ENCODE measurements around the gene MORC2.

Gene MORC2

DNA sequence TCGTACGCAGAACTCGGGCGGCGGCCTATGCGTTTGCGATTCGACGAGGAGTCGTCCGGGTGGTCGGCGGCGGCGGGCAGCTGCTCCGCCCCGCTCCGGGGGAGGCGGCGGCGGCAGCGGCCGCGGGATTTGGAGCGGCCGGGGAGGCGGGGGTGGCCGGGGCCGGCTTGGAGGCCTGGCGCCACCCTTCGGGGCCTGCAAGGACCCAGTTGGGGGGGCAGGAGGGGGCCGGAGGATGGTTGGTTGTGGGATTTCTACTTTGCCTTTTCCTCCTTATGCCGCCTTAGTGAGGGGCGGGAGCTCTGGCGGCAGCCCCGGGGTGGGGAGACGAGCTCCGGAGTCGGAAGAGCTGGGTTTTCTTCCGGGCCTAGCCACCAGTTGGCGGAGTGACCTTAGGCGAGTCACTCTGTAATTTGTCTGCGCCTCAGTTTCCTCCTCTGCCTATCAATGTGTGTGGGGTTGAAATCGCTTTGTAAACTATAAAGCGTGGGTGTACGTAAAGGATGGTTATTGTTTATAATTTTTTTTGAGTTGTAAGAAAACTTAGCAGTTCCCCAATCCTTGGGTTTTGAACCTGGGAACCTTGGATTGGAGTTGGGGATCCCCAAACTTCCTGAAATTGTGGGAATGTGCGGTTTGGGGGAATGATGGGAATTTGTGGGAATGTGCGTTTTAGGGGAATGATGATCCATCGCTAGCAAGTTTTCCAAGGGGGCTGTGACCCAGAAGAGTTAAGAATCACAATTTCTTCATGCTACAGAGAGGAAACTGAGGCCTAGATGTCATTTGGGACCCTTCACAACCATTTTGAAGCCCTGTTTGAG is 1.2 kb upstream of the MORC2 start:
- ATAC-seq = peak; percentile 61
- Mint-ChIP-seq H3K36me3 (peaks cover 49% of the 10 kb centered on the region), H3K27me3 (no peaks in the 10 kb centered on the region), H3K4me3 (peak overlapping the region; percentile 89), H3K27ac (peak overlapping the region; percentile 85), H3K9me3 (peaks cover 6% of the 10 kb centered on the region), H3K4me1 (peaks cover 41% of the 10 kb centered on the region)

GRCh38 chr22:30968924-30969531 is 454 bp upstream of the MORC2 start, which contains the start of gene TUG1:
Gene TUG1, plus strand, starts transcription at chr22:30969265.
- H3K4me3 Mint-ChIP-seq = peak within 1 kb of the TSS; percentile 89
- H3K27me3 Mint-ChIP-seq = no peaks in the 10 kb centered on the region
- H3K9me3 Mint-ChIP-seq = peaks cover 3% of the 10 kb centered on the region
- H3K36me3 Mint-ChIP-seq = peaks cover 42% of the 10 kb centered on the region
- peak within 1 kb of the TSS; percentile 85 for H3K27ac Mint-ChIP-seq
- H3K4me1 Mint-ChIP-seq = peaks cover 49% of the 10 kb centered on the region
- peak; percentile 96 for ATAC-seq

DNA sequence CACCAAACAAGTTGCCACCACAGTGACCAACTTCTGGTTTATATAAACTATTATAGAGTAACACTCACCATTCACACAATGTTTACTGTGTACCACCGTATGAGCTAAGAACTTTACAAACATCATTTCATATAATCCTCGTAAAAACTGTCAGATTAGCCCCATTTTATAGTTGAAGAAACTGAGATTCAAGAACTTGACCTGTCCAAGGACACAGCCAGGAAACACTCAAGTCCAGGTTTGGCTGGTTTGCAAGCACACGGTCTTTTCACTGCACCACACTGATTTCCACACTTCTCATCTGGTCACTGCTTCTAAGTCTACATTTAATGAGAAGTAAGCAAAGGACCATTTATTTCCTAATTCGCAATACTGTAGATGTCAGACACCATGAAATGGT is 3.7 kb downstream of the MORC2 start:
- H3K27me3 Mint-ChIP-seq = no peaks in the 10 kb centered on the region
- H3K9me3 Mint-ChIP-seq = no peaks in the 10 kb centered on the region
- no peak overlapping the region for H3K27ac Mint-ChIP-seq
- no peak for ATAC-seq
- peaks cover 12% of the 10 kb centered on the region for H3K36me3 Mint-ChIP-seq
- H3K4me3 Mint-ChIP-seq = no peak overlapping the region
- peaks cover 24% of the 10 kb centered on the region for H3K4me1 Mint-ChIP-seq

- no peaks in the 10 kb centered on the region for H3K9me3 Mint-ChIP-seq
- no peaks in the 10 kb centered on the region for H3K4me1 Mint-ChIP-seq
- H3K36me3 Mint-ChIP-seq = peaks cover 32% of the 10 kb centered on the region
- no peaks in the 10 kb centered on the region for H3K27me3 Mint-ChIP-seq
- ATAC-seq = no peak
- H3K27ac Mint-ChIP-seq = no peak overlapping the region
- no peak overlapping the region for H3K4me3 Mint-ChIP-seq
Measured at GRCh38 chr22:30955153-30955552, 13.4 kb downstream of the MORC2 start.

GRCh38 chr22:30953206-30953605 is 15.4 kb downstream of the MORC2 start:
- Mint-ChIP-seq H3K27ac (no peak overlapping the region), H3K9me3 (no peaks in the 10 kb centered on the region), H3K4me3 (no peak overlapping the region), H3K27me3 (no peaks in the 10 kb centered on the region), H3K4me1 (no peaks in the 10 kb centered on the region), H3K36me3 (peaks cover 32% of the 10 kb centered on the region)
- ATAC-seq = no peak

- Mint-ChIP-seq H3K27me3 (no peaks in the 10 kb centered on the region), H3K36me3 (peaks cover 43% of the 10 kb centered on the region), H3K27ac (no peak overlapping the region), H3K9me3 (no peaks in the 10 kb centered on the region), H3K4me1 (no peaks in the 10 kb centered on the region), H3K4me3 (no peak overlapping the region)
- ATAC-seq = no peak
Measured at GRCh38 chr22:30949934-30950660, 18.5 kb downstream of the MORC2 start.

GRCh38 chr22:30948930-30949342 is 19.6 kb downstream of the MORC2 start:
- Mint-ChIP-seq H3K4me3 (no peak overlapping the region), H3K36me3 (peaks cover 54% of the 10 kb centered on the region), H3K9me3 (no peaks in the 10 kb centered on the region), H3K27me3 (no peaks in the 10 kb centered on the region), H3K4me1 (no peaks in the 10 kb centered on the region), H3K27ac (no peak overlapping the region)
- no peak for ATAC-seq

DNA sequence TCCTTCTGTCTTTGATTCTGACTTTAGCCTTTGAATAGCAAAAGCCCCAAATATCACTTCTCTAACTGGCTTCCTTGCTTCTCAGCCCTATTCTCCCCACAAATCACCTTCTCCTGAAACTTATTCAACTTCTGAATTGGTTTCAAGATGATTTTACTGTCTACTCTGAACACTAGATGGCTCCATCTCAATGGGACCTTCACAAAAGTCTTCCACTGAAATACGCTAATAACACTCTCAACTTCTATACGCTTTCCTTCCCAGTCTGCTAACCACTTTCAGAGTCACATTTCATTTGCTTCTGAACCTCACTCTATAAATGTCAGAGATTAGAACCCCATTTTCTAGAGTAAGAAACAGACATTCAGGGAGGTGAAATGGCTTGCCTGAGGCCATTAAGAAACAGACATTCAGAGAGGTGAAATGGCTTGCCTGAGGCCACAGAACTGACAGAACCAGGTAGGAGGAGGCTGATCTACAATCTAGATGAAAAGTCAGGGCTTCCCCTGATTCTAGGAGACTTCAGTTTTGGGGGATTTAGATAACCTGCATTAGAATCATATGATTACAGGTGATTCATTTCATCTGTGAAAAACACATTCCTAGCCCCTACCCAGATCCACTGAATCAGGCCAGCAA is 20.6 kb downstream of the MORC2 start:
- no peak overlapping the region for H3K4me3 Mint-ChIP-seq
- H3K4me1 Mint-ChIP-seq = no peaks in the 10 kb centered on the region
- no peak overlapping the region for H3K27ac Mint-ChIP-seq
- no peaks in the 10 kb centered on the region for H3K9me3 Mint-ChIP-seq
- H3K27me3 Mint-ChIP-seq = no peaks in the 10 kb centered on the region
- H3K36me3 Mint-ChIP-seq = peaks cover 59% of the 10 kb centered on the region
- ATAC-seq = no peak

GRCh38 chr22:30947173-30947815 is 21.3 kb downstream of the MORC2 start:
- peaks cover 56% of the 10 kb centered on the region for H3K36me3 Mint-ChIP-seq
- H3K27ac Mint-ChIP-seq = no peak overlapping the region
- no peak overlapping the region for H3K4me3 Mint-ChIP-seq
- no peak for ATAC-seq
- no peaks in the 10 kb centered on the region for H3K9me3 Mint-ChIP-seq
- H3K4me1 Mint-ChIP-seq = no peaks in the 10 kb centered on the region
- H3K27me3 Mint-ChIP-seq = no peaks in the 10 kb centered on the region

DNA sequence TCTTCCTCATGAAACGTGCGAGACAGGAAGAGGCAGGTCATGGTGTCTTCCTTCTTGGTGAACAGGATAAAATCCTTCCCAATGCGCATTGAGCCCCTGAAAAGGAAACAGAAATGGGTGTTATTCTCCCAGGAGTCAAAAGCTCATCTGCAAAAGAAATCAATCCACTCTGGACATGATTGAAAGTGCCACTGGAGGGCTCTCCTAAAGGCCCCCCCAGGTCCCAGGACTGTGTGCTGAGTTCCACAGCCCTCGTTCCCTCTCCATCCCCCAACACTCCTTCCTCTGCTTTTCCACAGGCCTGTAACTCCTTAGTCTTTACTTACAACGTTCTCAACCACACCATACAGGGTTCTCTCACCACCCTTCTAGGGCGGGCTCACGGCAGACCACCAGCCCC is 22.2 kb downstream of the MORC2 start:
- Mint-ChIP-seq H3K27ac (no peak overlapping the region), H3K36me3 (peaks cover 61% of the 10 kb centered on the region), H3K9me3 (no peaks in the 10 kb centered on the region), H3K27me3 (no peaks in the 10 kb centered on the region), H3K4me3 (no peak overlapping the region), H3K4me1 (no peaks in the 10 kb centered on the region)
- ATAC-seq = no peak

DNA sequence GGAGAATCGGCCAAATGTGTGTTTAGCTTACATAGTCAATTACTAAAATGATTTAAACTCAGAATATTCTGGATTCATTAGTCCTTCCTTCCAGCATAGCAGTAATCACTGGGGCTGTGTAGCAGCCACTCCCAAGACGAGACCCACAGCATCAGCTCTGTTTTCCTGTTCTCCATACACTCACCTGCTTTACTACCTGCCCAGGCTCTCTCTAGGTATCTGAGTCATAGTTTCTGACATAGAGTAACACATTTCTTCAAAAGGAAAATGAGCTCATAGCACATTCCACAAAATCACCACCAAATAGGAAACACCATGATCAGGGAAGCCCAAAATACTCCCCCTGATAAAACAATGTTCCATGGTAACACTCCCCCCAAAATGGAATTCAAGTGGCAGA is 22.9 kb downstream of the MORC2 start:
- Mint-ChIP-seq H3K27ac (no peak overlapping the region), H3K4me1 (no peaks in the 10 kb centered on the region), H3K36me3 (peaks cover 61% of the 10 kb centered on the region), H3K4me3 (no peak overlapping the region), H3K9me3 (no peaks in the 10 kb centered on the region), H3K27me3 (no peaks in the 10 kb centered on the region)
- ATAC-seq = no peak

- Mint-ChIP-seq H3K27ac (no peak overlapping the region), H3K4me3 (no peak overlapping the region), H3K36me3 (peaks cover 60% of the 10 kb centered on the region), H3K4me1 (no peaks in the 10 kb centered on the region), H3K9me3 (no peaks in the 10 kb centered on the region), H3K27me3 (no peaks in the 10 kb centered on the region)
- no peak for ATAC-seq
Measured at GRCh38 chr22:30944986-30945385, 23.6 kb downstream of the MORC2 start.

- no peak for ATAC-seq
- Mint-ChIP-seq H3K9me3 (no peaks in the 10 kb centered on the region), H3K36me3 (peaks cover 74% of the 10 kb centered on the region), H3K27me3 (no peaks in the 10 kb centered on the region), H3K4me1 (no peaks in the 10 kb centered on the region), H3K27ac (no peak overlapping the region), H3K4me3 (no peak overlapping the region)
Measured at GRCh38 chr22:30943368-30943767, 25.2 kb downstream of the MORC2 start.

DNA sequence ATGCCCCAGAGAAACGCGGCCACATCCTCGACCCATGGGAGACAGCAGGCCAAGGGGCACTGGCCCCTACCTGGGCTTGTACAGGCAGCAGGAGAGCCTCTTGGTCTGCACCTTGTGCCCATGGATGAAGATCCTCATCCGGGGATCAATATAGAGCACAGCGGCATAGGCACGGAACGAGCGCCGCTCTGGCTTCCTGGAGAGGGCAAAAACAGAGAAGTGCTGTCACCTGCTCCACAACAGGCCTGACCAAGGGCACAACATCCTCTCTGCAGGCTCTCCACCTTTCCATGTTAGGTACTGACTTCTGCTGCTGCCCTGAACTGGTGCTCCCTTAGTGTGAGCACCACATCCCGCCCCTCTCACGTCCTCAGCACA is 27.2 kb downstream of the MORC2 start:
- Mint-ChIP-seq H3K4me3 (no peak overlapping the region), H3K27ac (no peak overlapping the region), H3K27me3 (no peaks in the 10 kb centered on the region), H3K36me3 (peaks cover 78% of the 10 kb centered on the region), H3K9me3 (no peaks in the 10 kb centered on the region), H3K4me1 (no peaks in the 10 kb centered on the region)
- no peak for ATAC-seq

Data from stimulated activated memory B cell treated with anti-CD40 and anti-IgM and Interleukin-4, amounts not matched to agents 10 μg/mL and 1 μg/mL and 100 μg/mL, for 72 hours (primary cell).